Hepatocyte (in vitro differentiated cells): Measurements from ENCODE around the gene CD164L2. TPM values are rescaled to one million over a fixed set of nuclear protein-coding genes. Genes with fewer than 3 reads are reported as not detected.

Experiments
- DNase-seq: peaks from one replicate; pipeline ENCODE4 v3.0.0-alpha.2; 2016; ENCODE audit warnings: low spot score
- H2AFZ ChIP-seq: fragments of 200-600 bp; sonication (generic); 2 replicates; pipeline ENCODE4 v1.6.0; 2016; ENCODE audit warnings: antibody characterized with exemption, mild to moderate bottlenecking
- H3K27ac ChIP-seq: fragments of 200-600 bp; sonication (generic); 2 replicates; pipeline ENCODE4 v1.5.1; 2016; ENCODE audit warnings: mild to moderate bottlenecking
- H3K27me3 ChIP-seq: fragments of 200-600 bp; sonication (generic); 2 replicates; pipeline ENCODE4 v1.6.1; 2016
- H3K36me3 ChIP-seq: fragments of 200-600 bp; sonication (generic); replicated peaks from 2 replicates; pipeline ENCODE4 v1.5.1; 2016; ENCODE audit warnings: low read depth; ENCODE audit not compliant: insufficient read depth
- H3K4me1 ChIP-seq: fragments of 200-600 bp; sonication (generic); 2 replicates; pipeline ENCODE4 v1.5.1; 2016; ENCODE audit warnings: mild to moderate bottlenecking, moderate library complexity; ENCODE audit not compliant: insufficient read depth
- H3K4me2 ChIP-seq: fragments of 200-600 bp; sonication (generic); 2 replicates; pipeline ENCODE4 v1.6.0; 2016
- H3K4me3 ChIP-seq: fragments of 200-600 bp; sonication (generic); 2 replicates; pipeline ENCODE4 v1.5.1; 2016; ENCODE audit warnings: mild to moderate bottlenecking
- H3K79me2 ChIP-seq: fragments of 200-600 bp; sonication (generic); 2 replicates; pipeline ENCODE4 v1.6.0; 2017; ENCODE audit warnings: mild to moderate bottlenecking
- H3K9me2 ChIP-seq: fragments of 200-600 bp; sonication (generic); replicated peaks from 2 replicates; pipeline ENCODE4 v1.6.0; 2017; ENCODE audit warnings: mild to moderate bottlenecking; ENCODE audit not compliant: insufficient read depth
- H3K9me3 ChIP-seq: fragments of 200-600 bp; sonication (generic); 2 replicates; pipeline ENCODE4 v1.5.1; 2016; ENCODE audit warnings: low read depth, mild to moderate bottlenecking
- H4K20me1 ChIP-seq: fragments of 200-600 bp; sonication (generic); 2 replicates; pipeline ENCODE4 v1.6.0; 2016; ENCODE audit warnings: mild to moderate bottlenecking; ENCODE audit not compliant: insufficient read depth, poor library complexity, severe bottlenecking
- CTCF ChIP-seq: fragments of 200-600 bp; sonication (generic); IDR thresholded peaks from 2 replicates; pipeline ENCODE4 v1.5.1; 2016; ENCODE audit warnings: antibody characterized with exemption, mild to moderate bottlenecking; ENCODE audit not compliant: poor library complexity
- EZH2 ChIP-seq: fragments of 200-600 bp; sonication (generic); IDR thresholded peaks from 2 replicates; pipeline ENCODE4 v1.6.1; 2016; ENCODE audit warnings: antibody characterized with exemption, mild to moderate bottlenecking, borderline replicate concordance
- EZH2phosphoT487 ChIP-seq: fragments of 200-600 bp; sonication (generic); IDR thresholded peaks from one replicate; pipeline ENCODE4 v1.6.1; 2018; ENCODE audit warnings: antibody characterized with exemption, mild to moderate bottlenecking, low read depth, moderate library complexity; ENCODE audit not compliant: unreplicated experiment, severe bottlenecking
- WGBS: methylation state at CpG from one replicate; pipeline ENCODE4 v1.1.6; 2016; ENCODE audit warnings: low lambda C conversion rate; ENCODE audit errors: missing lambda C conversion rate; 5-methylcytosine and 5-hydroxymethylcytosine counted together
- polyA plus RNA-seq: library from polyadenylated mRNA; unstranded; fragments of >200 nt; fragmentation: Nextera tagmentation; extraction: Ambion mirVana; gene quantifications from 2 replicates; pipeline ENCODE4 v1.2.1, GENCODE V29; 2016
- total RNA-seq: library from RNA; depleted of rRNA; stranded (reverse); fragments of >200 nt; gene quantifications from 2 replicates; pipeline ENCODE4 v1.2.3, GENCODE V29; 2014

The CD164L2 gene
- total and polyA plus RNA-seq, 2 experiments from 2014 or later = 0.19 TPM; not detected in 1

- WGBS = 92% methylated on average over 13 of the region's 18 CpGs
- Histone ChIP-seq H3K9me3 (no peaks in the 10 kb centered on the region), H3K79me2 (no peaks in the 10 kb centered on the region), H3K27me3 (no peaks in the 10 kb centered on the region), H3K27ac (no peak overlapping the region), H3K9me2 (no peaks in the 10 kb centered on the region), H3K4me2 (no peak overlapping the region), H3K36me3 (no peaks in the 10 kb centered on the region), H4K20me1 (no peaks in the 10 kb centered on the region), H3K4me1 (no peaks in the 10 kb centered on the region), H2AFZ (no peak overlapping the region), H3K4me3 (no peak overlapping the region)
- no peak for DNase-seq
- TF ChIP-seq EZH2 (no peak), CTCF (no peak), EZH2phosphoT487 (no peak)
These were observed 967 bp downstream of the CD164L2 start for GRCh38 chr1:27381969-27382762.

GRCh38 chr1:27380766-27381733 lies 2.1 kb downstream of the CD164L2 start:
- no peaks in the 10 kb centered on the region for H3K36me3 ChIP-seq
- H3K4me1 ChIP-seq = no peaks in the 10 kb centered on the region
- no peak overlapping the region for H3K4me3 ChIP-seq
- no peaks in the 10 kb centered on the region for H3K9me2 ChIP-seq
- H3K79me2 ChIP-seq = no peaks in the 10 kb centered on the region
- H3K27me3 ChIP-seq = no peaks in the 10 kb centered on the region
- TF ChIP-seq CTCF = no peak
- no peak for TF ChIP-seq EZH2
- TF ChIP-seq EZH2phosphoT487 = no peak
- WGBS = 84% methylated on average over 12 of the region's 12 CpGs
- H3K4me2 ChIP-seq = no peak overlapping the region
- no peak overlapping the region for H2AFZ ChIP-seq
- DNase-seq = no peak
- no peaks in the 10 kb centered on the region for H4K20me1 ChIP-seq
- no peaks in the 10 kb centered on the region for H3K9me3 ChIP-seq
- no peak overlapping the region for H3K27ac ChIP-seq

DNA sequence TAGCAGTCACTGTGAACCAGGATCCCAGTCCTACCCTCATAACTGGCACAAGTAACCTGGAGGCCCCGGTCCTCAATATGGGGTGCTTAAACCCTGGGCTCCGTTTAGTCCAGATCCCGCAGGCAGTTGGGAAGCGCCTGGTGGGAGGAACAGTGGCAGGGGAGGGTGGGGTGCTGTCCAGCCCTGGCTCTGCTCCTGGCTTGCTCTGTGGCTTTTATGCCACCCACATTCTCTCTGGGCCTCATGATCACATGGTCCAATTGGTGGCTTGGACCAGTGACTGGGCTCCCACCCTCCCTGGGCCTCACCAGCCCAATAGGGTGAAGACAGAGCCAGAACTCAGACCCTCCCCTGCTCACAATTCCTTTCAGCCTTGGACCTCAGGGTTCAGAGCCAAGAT lies 2.9 kb downstream of the CD164L2 start:
- H3K4me2 ChIP-seq = no peak overlapping the region
- H3K27ac ChIP-seq = no peak overlapping the region
- no peak overlapping the region for H2AFZ ChIP-seq
- H3K9me3 ChIP-seq = no peaks in the 10 kb centered on the region
- WGBS = 100% methylated on average over 4 of the region's 4 CpGs
- H3K9me2 ChIP-seq = no peaks in the 10 kb centered on the region
- no peaks in the 10 kb centered on the region for H3K4me1 ChIP-seq
- no peaks in the 10 kb centered on the region for H3K27me3 ChIP-seq
- no peaks in the 10 kb centered on the region for H3K79me2 ChIP-seq
- H3K36me3 ChIP-seq = no peaks in the 10 kb centered on the region
- no peak overlapping the region for H3K4me3 ChIP-seq
- no peak for TF ChIP-seq EZH2phosphoT487
- TF ChIP-seq EZH2 = no peak
- no peaks in the 10 kb centered on the region for H4K20me1 ChIP-seq
- no peak for DNase-seq
